T-helper 17 cell (primary cell): ENCODE measurements around the gene DNM2. TPM values are rescaled to one million over a fixed set of nuclear protein-coding genes. Genes with fewer than 3 reads are reported as not detected.
"Not testable (repeated sequence)": the region's sequence is repeated elsewhere in the genome, so short reads cannot be mapped to it uniquely, and the experiment has no call there.

ENCODE experiments used
- ATAC-seq: fragments of 150-1000 bp; cut with Tn5 transposase; 2 replicates; pipeline ENCODE4 v1.10.0; 2021; ENCODE audit warnings: mild to moderate bottlenecking, moderate library complexity
- DNase-seq, 3 donors: peaks; one replicate each; pipeline versions ENCODE4 v3.0.0 to v3.0.0-alpha.2; 2020 to 2021
- H3K9me3 ChIP-seq: one replicate; pipeline ENCODE4 v1.7.0; 2013; ENCODE audit warnings: low read length, mild to moderate bottlenecking; ENCODE audit not compliant: control insufficient read depth, poor library complexity, severe bottlenecking
- H3K27ac Mint-ChIP-seq: one replicate; pipeline ENCODE4 v1.8.0; 2022; ENCODE audit warnings: mild to moderate bottlenecking, moderate library complexity, mixed read lengths
- H3K27me3 Mint-ChIP-seq: one replicate; pipeline ENCODE4 v1.8.0; 2022; ENCODE audit warnings: mixed read lengths
- H3K36me3 Mint-ChIP-seq: one replicate; pipeline ENCODE4 v1.8.0; 2022; ENCODE audit warnings: low read depth, mixed read lengths
- H3K4me1 Mint-ChIP-seq: one replicate; pipeline ENCODE4 v1.8.0; 2022; ENCODE audit warnings: mild to moderate bottlenecking, mixed read lengths
- H3K4me3 Mint-ChIP-seq: one replicate; pipeline ENCODE4 v1.8.0; 2022; ENCODE audit warnings: mild to moderate bottlenecking, moderate library complexity, mixed read lengths
- total RNA-seq, 4 donors: library from RNA in 2 of 4; stranded (reverse) in 2 of 4; gene quantifications; one replicate each; pipeline ENCODE4 v1.2.3 and lab custom pipeline; 2022 to 2026

The DNM2 gene
- total RNA-seq, 2 donors from 2014 or later = 267 to 273 TPM

GRCh38 chr19:10866495-10866894 is 148.6 kb downstream of the DNM2 start:
- Mint-ChIP-seq H3K27ac (no peak overlapping the region), H3K4me3 (no peak overlapping the region), H3K4me1 (peaks cover 15% of the 10 kb centered on the region), H3K36me3 (peaks cover 4% of the 10 kb centered on the region), H3K27me3 (no peaks in the 10 kb centered on the region)
- no peaks in the 10 kb centered on the region for H3K9me3 ChIP-seq
- DNase-seq (no peak), ATAC-seq (no peak)

- Mint-ChIP-seq H3K27ac (peak overlapping the region; percentile 86), H3K36me3 (peaks cover 4% of the 10 kb centered on the region), H3K4me3 (no peak overlapping the region), H3K4me1 (peaks cover 21% of the 10 kb centered on the region), H3K27me3 (no peaks in the 10 kb centered on the region)
- ATAC-seq (no peak), DNase-seq (no peak)
- H3K9me3 ChIP-seq = no peaks in the 10 kb centered on the region
Measured at GRCh38 chr19:10868872-10869547, 151.1 kb downstream of the DNM2 start.

- H3K36me3 Mint-ChIP-seq, ATAC-seq, DNase-seq, H3K9me3 ChIP-seq, H3K27me3 Mint-ChIP-seq: not testable (repeated sequence)
- Mint-ChIP-seq H3K4me1 (peaks cover 16% of the 10 kb centered on the region), H3K27ac (peak overlapping the region; percentile 86), H3K4me3 (peak overlapping the region; percentile 81)
Measured at GRCh38 chr19:10869872-10870311, 152.0 kb downstream of the DNM2 start.

- Mint-ChIP-seq H3K4me3 (peak overlapping the region; percentile 81), H3K36me3 (no peaks in the 10 kb centered on the region), H3K4me1 (peaks cover 20% of the 10 kb centered on the region), H3K27me3 (no peaks in the 10 kb centered on the region), H3K27ac (peak overlapping the region; percentile 86)
- no peak for DNase-seq
- no peak for ATAC-seq
- no peaks in the 10 kb centered on the region for H3K9me3 ChIP-seq
Measured at GRCh38 chr19:10870501-10870954, 152.6 kb downstream of the DNM2 start.

GRCh38 chr19:10870955-10871603 is 153.2 kb downstream of the DNM2 start, which contains the start of gene CARM1:
CARM1 (plus strand) TSS chr19:10871553; CDS start chr19:10871703, 150 bp downstream.
- Mint-ChIP-seq H3K36me3 (no peaks in the 10 kb centered on the region), H3K4me1 (peaks cover 20% of the 10 kb centered on the region), H3K27me3 (no peaks in the 10 kb centered on the region), H3K27ac (peak within 1 kb of the TSS; percentile 86), H3K4me3 (peak within 1 kb of the TSS; percentile 92)
- no peaks in the 10 kb centered on the region for H3K9me3 ChIP-seq
- peak; percentile 98 to 100 (median 99) for DNase-seq
- ATAC-seq = peak; percentile 88

GRCh38 chr19:10871711-10872545 is 154.0 kb downstream of the DNM2 start:
- Mint-ChIP-seq H3K27ac (peak overlapping the region; percentile 82), H3K27me3 (no peaks in the 10 kb centered on the region)

GRCh38 chr19:10872546-10873107 is 154.7 kb downstream of the DNM2 start:
- peak overlapping the region; percentile 92 for H3K4me3 Mint-ChIP-seq
- ATAC-seq = no peak
- peaks cover 23% of the 10 kb centered on the region for H3K4me1 Mint-ChIP-seq
- H3K27ac Mint-ChIP-seq = peak overlapping the region; percentile 82
- H3K9me3 ChIP-seq = no peaks in the 10 kb centered on the region
- H3K36me3 Mint-ChIP-seq = no peaks in the 10 kb centered on the region
- DNase-seq = no peak
- no peaks in the 10 kb centered on the region for H3K27me3 Mint-ChIP-seq

More at GRCh38 chr19:10871711-10872545, 154.0 kb downstream of the DNM2 start:
- Mint-ChIP-seq H3K36me3 (no peaks in the 10 kb centered on the region), H3K4me1 (peaks cover 22% of the 10 kb centered on the region), H3K4me3 (peak overlapping the region; percentile 92)
- DNase-seq (peak in 1 of 3 donors; percentile 12), ATAC-seq (no peak)
- H3K9me3 ChIP-seq = no peaks in the 10 kb centered on the region

- ATAC-seq (no peak), DNase-seq (no peak)
- no peaks in the 10 kb centered on the region for H3K36me3 Mint-ChIP-seq
- peaks cover 24% of the 10 kb centered on the region for H3K4me1 Mint-ChIP-seq
- H3K27me3 Mint-ChIP-seq = no peaks in the 10 kb centered on the region
- H3K27ac Mint-ChIP-seq = no peak overlapping the region
- no peaks in the 10 kb centered on the region for H3K9me3 ChIP-seq
- H3K4me3 Mint-ChIP-seq = no peak overlapping the region
Measured at GRCh38 chr19:10874024-10874423, 156.1 kb downstream of the DNM2 start.

- Mint-ChIP-seq H3K4me3 (no peak overlapping the region), H3K27ac (no peak overlapping the region)
Measured at GRCh38 chr19:10876459-10877240, 158.8 kb downstream of the DNM2 start.

GRCh38 chr19:10877608-10878007 is 159.7 kb downstream of the DNM2 start:
- not testable (repeated sequence) for H3K9me3 ChIP-seq, H3K36me3 Mint-ChIP-seq, DNase-seq, H3K27me3 Mint-ChIP-seq, H3K4me3 Mint-ChIP-seq, ATAC-seq
- Mint-ChIP-seq H3K27ac (peak overlapping the region; percentile 61), H3K4me1 (peaks cover 22% of the 10 kb centered on the region)

More at GRCh38 chr19:10876459-10877240, 158.8 kb downstream of the DNM2 start:
- no peak for DNase-seq
- no peak for ATAC-seq
- Mint-ChIP-seq H3K36me3 (no peaks in the 10 kb centered on the region), H3K4me1 (peaks cover 25% of the 10 kb centered on the region), H3K27me3 (no peaks in the 10 kb centered on the region)
- H3K9me3 ChIP-seq = no peaks in the 10 kb centered on the region

- DNase-seq = no peak
- Mint-ChIP-seq H3K4me1 (peaks cover 18% of the 10 kb centered on the region), H3K27me3 (no peaks in the 10 kb centered on the region), H3K27ac (peak overlapping the region; percentile 61), H3K4me3 (peak overlapping the region; percentile 62), H3K36me3 (no peaks in the 10 kb centered on the region)
- H3K9me3 ChIP-seq = no peaks in the 10 kb centered on the region
- no peak for ATAC-seq
Measured at GRCh38 chr19:10878253-10878652, 160.4 kb downstream of the DNM2 start.
